LNCAP (cell line): ENCODE measurements around the gene FOSB.
A peak's percentile ranks its signal among the peaks of the same experiment; 100 is the strongest.

Source experiments
- TF ChIP-seq, protein P1 (sequence below): fragments of 450-650 bp; IDR thresholded peaks from 2 replicates; pipeline ENCODE4 v1.5.1; 2017; ENCODE audit warnings: mild to moderate bottlenecking

FOSB gene

DNA sequence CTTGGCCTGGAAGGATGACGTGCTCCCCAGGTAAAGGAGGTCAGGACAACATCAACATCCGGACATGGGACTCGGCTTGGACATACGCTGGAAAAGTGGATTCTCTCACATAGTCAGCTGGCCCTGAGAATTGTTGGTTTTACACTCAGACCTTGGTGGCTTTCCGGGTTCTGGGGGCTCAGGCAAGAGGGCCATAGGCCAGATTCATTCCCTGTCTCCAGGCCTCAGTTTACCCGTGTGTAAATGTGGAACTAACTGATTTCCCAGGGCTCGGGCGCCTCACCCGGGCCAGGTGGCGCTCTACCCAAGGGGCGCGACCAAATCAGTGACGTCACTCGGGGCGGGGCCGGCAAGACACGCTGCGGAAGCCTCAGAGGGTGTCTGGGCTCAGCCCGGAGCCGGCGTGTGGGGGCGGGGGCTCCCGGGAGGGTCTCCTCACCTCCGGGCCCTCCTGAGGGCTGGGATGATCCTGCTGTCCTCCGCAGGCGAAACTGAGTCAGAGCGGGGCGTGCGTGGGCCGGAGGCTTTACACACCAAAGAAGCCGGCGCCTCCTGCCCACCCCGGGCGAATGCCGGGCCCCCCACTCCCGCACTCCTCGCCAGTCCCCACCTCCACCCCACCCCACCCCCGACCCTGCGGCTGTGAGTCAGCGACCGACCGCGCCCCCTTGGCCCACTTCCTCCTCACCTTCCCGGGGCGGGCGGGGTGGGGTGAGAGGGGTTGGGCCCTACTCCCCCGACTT lies 38.6 kb downstream of the FOSB start:
- TF ChIP-seq, protein P1, sequence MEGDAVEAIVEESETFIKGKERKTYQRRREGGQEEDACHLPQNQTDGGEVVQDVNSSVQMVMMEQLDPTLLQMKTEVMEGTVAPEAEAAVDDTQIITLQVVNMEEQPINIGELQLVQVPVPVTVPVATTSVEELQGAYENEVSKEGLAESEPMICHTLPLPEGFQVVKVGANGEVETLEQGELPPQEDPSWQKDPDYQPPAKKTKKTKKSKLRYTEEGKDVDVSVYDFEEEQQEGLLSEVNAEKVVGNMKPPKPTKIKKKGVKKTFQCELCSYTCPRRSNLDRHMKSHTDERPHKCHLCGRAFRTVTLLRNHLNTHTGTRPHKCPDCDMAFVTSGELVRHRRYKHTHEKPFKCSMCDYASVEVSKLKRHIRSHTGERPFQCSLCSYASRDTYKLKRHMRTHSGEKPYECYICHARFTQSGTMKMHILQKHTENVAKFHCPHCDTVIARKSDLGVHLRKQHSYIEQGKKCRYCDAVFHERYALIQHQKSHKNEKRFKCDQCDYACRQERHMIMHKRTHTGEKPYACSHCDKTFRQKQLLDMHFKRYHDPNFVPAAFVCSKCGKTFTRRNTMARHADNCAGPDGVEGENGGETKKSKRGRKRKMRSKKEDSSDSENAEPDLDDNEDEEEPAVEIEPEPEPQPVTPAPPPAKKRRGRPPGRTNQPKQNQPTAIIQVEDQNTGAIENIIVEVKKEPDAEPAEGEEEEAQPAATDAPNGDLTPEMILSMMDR, result peak; percentile 41

DNA sequence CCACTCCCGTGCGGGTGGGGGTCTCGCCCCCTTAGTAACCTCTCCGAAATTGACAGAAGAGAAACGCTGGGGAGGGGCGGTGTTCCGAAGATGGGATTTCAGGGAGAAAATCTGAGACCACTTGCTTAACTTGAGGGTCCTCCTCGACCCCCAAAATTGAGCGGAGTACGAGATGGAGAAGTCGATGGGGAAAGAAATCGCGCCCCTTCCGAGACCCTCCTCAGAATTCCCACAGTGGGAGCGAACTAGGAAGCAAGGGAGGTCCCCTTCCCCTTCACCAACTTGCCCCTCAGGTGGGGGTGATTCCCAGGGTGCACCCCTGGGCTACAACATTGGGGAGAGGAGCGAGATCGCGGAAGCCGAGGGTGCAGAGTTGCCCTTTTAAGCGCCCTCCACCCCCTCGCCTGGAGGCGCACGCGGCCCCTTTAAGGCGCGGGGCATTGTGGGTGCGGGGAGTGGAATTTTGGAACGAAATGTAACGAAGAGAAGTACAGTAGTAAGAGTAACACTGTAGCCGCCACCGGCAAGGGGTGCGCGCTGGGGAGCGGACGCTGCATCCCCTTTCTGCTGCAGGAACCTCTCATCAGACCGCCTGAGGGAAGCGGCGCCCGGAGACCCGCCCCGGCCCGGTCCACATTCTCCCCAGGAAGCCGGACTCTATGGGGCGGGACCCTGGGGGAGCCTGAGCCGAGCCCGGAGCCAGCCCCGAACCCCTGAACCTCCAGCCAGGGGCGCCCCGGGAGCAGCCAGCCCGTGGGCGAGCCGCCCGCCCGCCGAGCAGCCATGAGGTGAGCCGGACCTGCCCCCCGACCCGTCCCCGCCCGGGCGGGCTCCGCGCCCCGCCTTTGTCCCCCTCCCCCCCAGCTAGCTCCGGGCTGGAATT lies 39.4 kb downstream of the FOSB start, which contains the start of gene VASP:
Gene VASP, plus strand, starts transcription at position 491 of the 883 bp plus-strand sequence. Its CDS starts 293 bp downstream, at position 784.
- TF ChIP-seq, protein P1, result no peak

DNA sequence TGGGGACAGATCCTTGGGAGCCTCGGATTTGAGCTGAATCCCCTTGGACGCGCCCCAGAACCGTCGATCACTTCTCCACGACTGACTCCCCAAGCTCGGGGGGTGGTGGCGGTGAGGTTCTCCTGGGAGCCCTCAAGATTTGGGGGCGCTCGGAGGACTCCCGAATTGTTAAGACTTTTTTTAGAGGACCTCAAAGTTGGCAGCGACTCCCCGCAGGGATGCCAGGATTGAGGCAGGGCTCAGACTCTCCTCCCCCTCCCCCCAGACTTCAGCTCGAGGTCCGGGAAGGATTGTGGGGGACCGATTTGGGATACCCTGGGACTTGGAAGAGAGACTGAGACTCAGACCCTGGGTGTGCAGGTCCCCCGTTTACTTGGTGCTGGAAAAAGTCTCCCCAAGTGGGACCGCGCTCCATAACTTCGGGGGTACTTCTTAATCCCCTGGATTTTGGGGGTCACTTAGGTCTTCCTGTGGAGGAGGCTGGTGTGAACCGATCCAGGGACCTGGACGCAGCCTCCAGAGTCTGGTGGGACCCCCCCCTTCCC lies 40.1 kb downstream of the FOSB start:
- TF ChIP-seq, protein P1, result no peak

DNA sequence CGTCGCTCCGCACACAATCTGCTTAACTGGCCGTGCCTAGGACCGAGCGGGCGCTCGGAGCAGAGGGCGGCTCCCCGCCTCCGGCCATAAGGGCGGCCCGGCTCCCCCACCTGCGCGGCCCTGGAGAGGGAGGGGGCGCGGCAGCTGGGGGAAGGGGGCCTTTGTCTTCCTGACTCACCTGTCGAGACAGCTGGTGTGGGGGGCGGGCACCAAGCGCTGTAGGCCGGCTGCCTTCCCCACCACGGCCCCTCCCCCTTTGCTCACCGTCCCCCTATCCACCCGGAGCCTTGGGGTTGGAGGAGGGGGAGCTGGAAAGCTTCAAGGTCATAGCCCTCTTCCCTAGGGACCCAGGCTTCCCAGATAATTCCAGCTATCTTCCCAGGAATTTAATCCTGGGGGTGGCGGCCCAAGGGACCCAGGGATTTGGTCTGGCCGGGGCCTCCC lies 40.6 kb downstream of the FOSB start:
- TF ChIP-seq, protein P1, result no peak

DNA sequence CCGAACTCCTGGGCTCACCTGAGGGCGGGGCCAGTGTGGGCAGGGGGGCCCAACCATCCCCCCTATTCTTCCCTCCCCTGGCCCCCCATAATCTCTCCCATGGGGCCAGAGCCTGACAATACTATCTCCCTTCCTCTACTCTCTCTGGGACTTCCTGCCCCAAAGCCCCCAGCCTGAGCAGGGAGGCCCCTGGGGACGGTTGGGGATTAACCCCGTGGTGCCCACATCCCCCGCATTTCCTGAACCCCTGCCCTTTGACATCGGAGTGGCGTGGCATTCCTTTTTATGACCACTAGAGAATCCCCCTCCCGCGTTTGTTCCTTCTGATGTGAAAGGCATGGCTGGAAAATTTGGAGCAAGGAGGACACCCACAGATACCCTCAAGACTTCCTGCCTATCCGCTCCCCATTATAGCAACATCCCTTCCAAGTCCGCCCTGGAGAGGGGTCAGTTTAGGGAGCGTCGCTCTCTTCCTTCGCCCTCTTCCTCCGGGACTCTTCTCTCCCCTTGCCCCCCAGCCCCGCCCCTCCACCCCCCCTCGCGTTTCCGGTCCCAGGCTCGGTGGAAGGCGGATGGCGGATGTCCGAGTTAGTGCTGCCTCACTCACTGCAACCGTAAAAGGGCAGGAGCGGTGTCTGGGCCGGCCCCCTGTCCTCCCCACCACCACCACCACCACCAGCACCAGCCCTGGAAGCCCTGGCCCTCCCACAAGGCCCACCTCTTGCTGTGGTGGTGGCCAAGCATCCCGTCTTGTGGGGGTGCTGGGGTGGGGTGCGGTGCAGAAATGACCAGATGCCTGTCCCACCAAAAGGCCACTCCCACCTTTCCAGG lies 41.3 kb downstream of the FOSB start:
- TF ChIP-seq, protein P1, result no peak

DNA sequence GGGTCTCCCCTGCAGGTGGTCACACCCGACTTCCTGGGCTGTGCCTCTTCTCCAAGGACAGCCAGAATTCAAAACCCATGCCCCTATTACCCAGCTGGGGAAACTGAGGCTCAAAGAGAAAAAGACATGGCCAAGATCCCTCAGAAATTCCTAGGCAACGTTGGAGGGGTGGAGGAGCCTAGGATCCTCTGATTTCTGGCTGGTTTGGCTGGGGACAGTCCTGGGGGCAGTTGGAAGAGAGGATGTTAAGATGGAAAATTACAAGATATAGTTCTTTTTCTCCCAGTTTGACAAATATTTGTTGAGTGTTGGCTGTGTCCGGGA lies 41.9 kb downstream of the FOSB start:
- TF ChIP-seq, protein P1, result no peak

DNA sequence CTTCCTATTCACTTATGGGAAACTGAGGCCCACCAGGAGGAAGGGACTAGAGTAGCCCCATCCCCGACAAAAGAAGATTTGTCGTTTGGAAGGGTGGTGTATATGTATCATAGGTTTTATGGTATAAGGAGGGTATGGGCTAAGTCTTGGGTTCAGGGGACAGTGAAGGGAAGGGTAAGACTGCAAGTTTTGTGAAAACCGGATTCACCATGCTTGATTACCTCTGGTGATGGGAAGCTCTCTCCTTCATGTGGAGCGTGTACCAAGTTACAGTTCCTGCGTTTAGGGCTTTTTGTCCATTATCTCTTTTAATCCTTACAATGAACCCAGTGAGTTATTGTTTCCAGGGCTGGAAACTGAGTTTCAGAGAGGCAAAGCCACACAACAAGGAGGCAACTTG lies 43.3 kb downstream of the FOSB start:
- TF ChIP-seq, protein P1, result no peak
